Esophagus muscularis mucosa (tissue), 4 donors: ENCODE results near the gene SAMD10. TPM values are rescaled to one million over a fixed set of nuclear protein-coding genes. Genes with fewer than 3 reads are reported as not detected.

Source experiments
- DNase-seq: peaks from one replicate; pipeline ENCODE4 v3.0.0-alpha.2; 2017; ENCODE audit errors: extremely low spot score
- H3K27ac ChIP-seq, 4 donors: fragments of 200-600 bp; sonication (generic); replicated peaks in 1 of 4; 1 replicate in 3 of 4; 2 replicates in 1 of 4; pipeline ENCODE4 v1.5.1; 2016 to 2019; ENCODE audit warnings: mild to moderate bottlenecking in 1 of 4
- H3K27me3 ChIP-seq, 4 donors: fragments of 200-600 bp; sonication (generic); one replicate each; pipeline versions ENCODE4 v1.5.1 to v1.6.0; 2016 to 2019
- H3K36me3 ChIP-seq, 4 donors: fragments of 200-600 bp; sonication (generic); one replicate each; pipeline ENCODE4 v1.5.1; 2016 to 2019
- H3K4me1 ChIP-seq, 4 donors: fragments of 200-600 bp; sonication (generic); one replicate each; pipeline ENCODE4 v1.5.1; 2016 to 2019
- H3K4me3 ChIP-seq, 4 donors: fragments of 200-600 bp; sonication (generic); 1 replicate in 2 of 4; 2 replicates in 2 of 4; pipeline ENCODE4 v1.5.1; 2016 to 2019; ENCODE audit warnings: mild to moderate bottlenecking in 4 of 4, moderate library complexity in 1 of 4
- H3K9me3 ChIP-seq, 4 donors: fragments of 200-600 bp; sonication (generic); 1 replicate in 3 of 4; 2 replicates in 1 of 4; pipeline ENCODE4 v1.5.1; 2016 to 2019
- EP300 ChIP-seq: sonication (generic); formaldehyde crosslinking; IDR thresholded peaks from one replicate; pipeline ENCODE4 v1.6.1; 2017; ENCODE audit warnings: antibody characterized with exemption
- POLR2A ChIP-seq: fragments of 450-650 bp; IDR thresholded peaks from one replicate; pipeline ENCODE4 v1.6.1; 2017; ENCODE audit warnings: antibody characterized with exemption, moderate library complexity, mild to moderate bottlenecking, low read depth
- POLR2AphosphoS5 ChIP-seq, 2 donors: sonication (generic); formaldehyde crosslinking; IDR thresholded peaks; one replicate each; pipeline ENCODE4 v1.6.1; 2017; ENCODE audit warnings: antibody characterized with exemption in 2 of 2
- WGBS: methylation state at CpG from one replicate; pipeline ENCODE4 v1.1.5; 2018; 5-methylcytosine and 5-hydroxymethylcytosine counted together
- intact Hi-C: fragments of 100-400 bp; cut with DNase I; formaldehyde crosslinking; loops from one replicate; pipeline ENCODE4 v1.15.1; 2023
- total RNA-seq, 4 donors: library from RNA; depleted of rRNA; stranded (reverse); fragments of >200 nt; gene quantifications; one replicate each; pipeline versions ENCODE4 v1.1.0 to v1.2.1, GENCODE V29; 2016
- TF ChIP-seq, protein P1 (sequence below), 3 experiments: fragments of 200-600 bp in 2 of 3; fragments of 450-650 bp in 1 of 3; sonication (generic) in 2 of 3; IDR thresholded peaks; one replicate each; pipeline ENCODE4 v1.5.1; 2017 to 2019; ENCODE audit warnings: antibody characterized with exemption in 3 of 3, mild to moderate bottlenecking in 2 of 3, moderate library complexity in 1 of 3

The SAMD10 gene
- total RNA-seq, 4 donors from 2014 or later = 2.1 to 11.7 (median 4.4) TPM

DNA sequence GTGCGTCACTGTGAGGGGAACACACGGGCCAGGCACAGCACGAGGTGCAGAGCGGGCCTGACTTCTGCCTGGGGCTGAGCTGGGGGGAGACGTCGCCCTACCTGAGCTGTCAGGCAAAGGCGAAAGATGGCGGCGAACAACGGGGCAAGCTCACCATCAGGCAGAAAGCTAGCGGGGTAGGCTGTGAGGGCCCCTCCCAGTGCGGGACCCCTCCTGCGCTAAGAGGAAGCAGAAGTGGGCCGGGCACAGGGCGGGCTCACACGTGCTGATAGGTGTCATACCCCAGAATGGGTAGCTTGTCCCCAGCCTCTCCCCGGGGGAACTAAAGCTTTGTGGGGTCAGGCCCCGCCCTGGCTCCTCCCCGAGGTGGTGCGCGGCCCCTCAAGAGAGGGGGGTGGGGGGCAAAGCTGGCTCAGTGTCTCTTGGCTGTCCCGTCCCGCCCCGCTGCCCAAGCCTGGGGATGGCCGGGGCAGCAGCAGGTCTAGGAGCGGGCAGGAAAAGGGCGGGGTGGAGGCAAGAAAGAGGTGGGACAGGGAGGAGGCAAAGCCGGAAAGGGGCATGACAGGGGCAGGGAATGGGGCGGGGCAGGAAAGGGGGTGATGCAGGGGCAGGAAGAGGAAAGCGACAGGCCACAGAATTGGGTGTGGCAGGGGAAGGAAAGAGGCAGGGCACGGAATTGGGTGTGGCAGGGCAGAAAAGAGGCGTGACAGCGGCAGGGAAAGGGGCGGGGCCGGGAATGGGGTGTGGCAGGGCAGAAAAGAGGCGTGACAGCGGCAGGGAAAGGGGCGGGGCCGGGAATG, 38.0 kb downstream of the SAMD10 start:
- Histone ChIP-seq H3K4me1 (peaks cover 25 to 45% (median 31%) of the 10 kb centered on the region in 4 donors), H3K4me3 (no peak overlapping the region), H3K9me3 (no peaks in the 10 kb centered on the region), H3K27ac (peak overlapping the region in 3 of 4 donors; percentile 48 to 71 (median 49)), H3K36me3 (peaks cover 38 to 84% (median 80%) of the 10 kb centered on the region in 4 donors), H3K27me3 (no peaks in the 10 kb centered on the region)
- 68% methylated on average over 37 of the region's 39 CpGs for WGBS
- TF ChIP-seq POLR2AphosphoS5 (IDR thresholded peaks at IDR 0.05) (no peak), EP300 (no peak), POLR2A (no peak)
- TF ChIP-seq, protein P1, sequence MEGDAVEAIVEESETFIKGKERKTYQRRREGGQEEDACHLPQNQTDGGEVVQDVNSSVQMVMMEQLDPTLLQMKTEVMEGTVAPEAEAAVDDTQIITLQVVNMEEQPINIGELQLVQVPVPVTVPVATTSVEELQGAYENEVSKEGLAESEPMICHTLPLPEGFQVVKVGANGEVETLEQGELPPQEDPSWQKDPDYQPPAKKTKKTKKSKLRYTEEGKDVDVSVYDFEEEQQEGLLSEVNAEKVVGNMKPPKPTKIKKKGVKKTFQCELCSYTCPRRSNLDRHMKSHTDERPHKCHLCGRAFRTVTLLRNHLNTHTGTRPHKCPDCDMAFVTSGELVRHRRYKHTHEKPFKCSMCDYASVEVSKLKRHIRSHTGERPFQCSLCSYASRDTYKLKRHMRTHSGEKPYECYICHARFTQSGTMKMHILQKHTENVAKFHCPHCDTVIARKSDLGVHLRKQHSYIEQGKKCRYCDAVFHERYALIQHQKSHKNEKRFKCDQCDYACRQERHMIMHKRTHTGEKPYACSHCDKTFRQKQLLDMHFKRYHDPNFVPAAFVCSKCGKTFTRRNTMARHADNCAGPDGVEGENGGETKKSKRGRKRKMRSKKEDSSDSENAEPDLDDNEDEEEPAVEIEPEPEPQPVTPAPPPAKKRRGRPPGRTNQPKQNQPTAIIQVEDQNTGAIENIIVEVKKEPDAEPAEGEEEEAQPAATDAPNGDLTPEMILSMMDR (IDR thresholded peaks at IDR 0.05) = no peak
- DNase-seq = no peak
- intact Hi-C loops = no loop called here

DNA sequence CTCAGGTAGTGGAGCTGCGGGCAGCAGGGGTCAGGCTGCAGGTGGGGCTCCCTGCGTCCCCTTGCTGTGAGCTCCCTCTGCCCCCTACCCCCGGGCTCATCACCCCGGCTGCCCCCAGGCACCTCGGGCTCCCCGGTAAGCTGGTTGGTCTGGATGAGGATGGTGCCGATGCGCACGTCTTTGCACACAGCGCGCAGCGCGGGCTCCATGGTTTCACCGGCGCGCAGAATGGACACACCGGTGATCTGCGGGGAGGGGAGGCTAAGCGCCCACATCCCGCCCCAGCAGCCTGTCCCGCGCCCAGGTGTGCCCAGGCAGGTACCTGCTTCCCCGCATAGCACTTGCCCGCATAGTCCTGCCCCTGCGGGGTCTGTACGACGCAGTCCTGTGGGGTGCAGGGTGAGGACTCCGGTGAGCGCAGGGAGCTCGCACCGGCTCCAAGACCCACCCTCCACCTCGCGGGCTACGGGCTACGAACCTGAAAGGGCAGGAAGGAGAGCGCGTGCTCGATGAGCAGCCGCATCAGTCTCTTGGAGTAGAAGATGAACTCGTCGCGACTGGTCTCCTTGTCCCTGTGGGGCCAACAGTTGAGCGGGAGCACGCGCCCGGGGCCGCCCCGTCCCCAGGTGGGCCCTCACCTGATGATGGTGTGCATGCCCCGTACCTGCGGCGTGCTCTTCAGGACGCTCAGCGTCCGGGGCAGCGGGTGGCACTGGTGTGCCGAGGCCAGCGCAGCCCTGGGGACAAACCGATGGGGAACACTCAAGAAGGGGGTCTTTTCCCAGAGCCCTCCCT, 38.8 kb downstream of the SAMD10 start:
- H3K27me3 ChIP-seq = no peaks in the 10 kb centered on the region
- no peak for TF ChIP-seq POLR2A
- no peak for TF ChIP-seq EP300
- TF ChIP-seq, protein P1 (IDR thresholded peaks at IDR 0.05) = no peak
- no peak for TF ChIP-seq POLR2AphosphoS5 (IDR thresholded peaks at IDR 0.05)
- no peak for DNase-seq
- H3K9me3 ChIP-seq = no peaks in the 10 kb centered on the region
- 88% methylated on average over 27 of the region's 58 CpGs for WGBS
- H3K4me1 ChIP-seq = peaks cover 24 to 44% (median 25%) of the 10 kb centered on the region in 4 donors
- peak overlapping the region in 3 of 4 donors; percentile 48 to 71 (median 49) for H3K27ac ChIP-seq
- H3K36me3 ChIP-seq = peaks cover 33 to 83% (median 80%) of the 10 kb centered on the region in 4 donors
- intact Hi-C loops = no loop called here
- no peak overlapping the region for H3K4me3 ChIP-seq

DNA sequence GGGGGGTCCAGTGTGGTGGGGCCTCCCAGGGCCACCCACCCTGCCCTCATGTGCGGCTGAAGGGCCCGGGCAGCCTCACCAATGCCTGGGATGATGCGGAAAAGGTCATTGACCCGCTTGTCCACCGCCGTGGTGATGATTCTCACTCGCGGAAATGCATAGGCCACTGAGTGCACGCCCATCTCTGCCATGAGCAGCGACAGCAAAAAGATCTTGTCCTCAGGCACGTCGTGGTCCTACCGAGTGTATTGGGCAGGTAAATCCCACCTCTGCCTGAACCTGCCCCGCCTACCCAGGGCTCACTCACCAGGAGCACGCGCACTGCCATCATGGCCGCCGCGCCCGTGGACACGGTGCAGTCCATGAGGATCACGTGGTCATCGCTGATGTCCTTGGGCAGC, 39.4 kb downstream of the SAMD10 start:
- Histone ChIP-seq H3K4me3 (no peak overlapping the region), H3K4me1 (peaks cover 23 to 44% (median 25%) of the 10 kb centered on the region in 4 donors), H3K36me3 (peaks cover 27 to 83% (median 80%) of the 10 kb centered on the region in 4 donors), H3K9me3 (no peaks in the 10 kb centered on the region), H3K27me3 (no peaks in the 10 kb centered on the region), H3K27ac (no peak overlapping the region)
- no peak for DNase-seq
- intact Hi-C loops = no loop called here
- TF ChIP-seq POLR2A = no peak
- no peak for TF ChIP-seq POLR2AphosphoS5 (IDR thresholded peaks at IDR 0.05)
- TF ChIP-seq, protein P1 (IDR thresholded peaks at IDR 0.05) = no peak
- no peak for TF ChIP-seq EP300
- WGBS = 78% methylated on average over 9 of the region's 23 CpGs

DNA sequence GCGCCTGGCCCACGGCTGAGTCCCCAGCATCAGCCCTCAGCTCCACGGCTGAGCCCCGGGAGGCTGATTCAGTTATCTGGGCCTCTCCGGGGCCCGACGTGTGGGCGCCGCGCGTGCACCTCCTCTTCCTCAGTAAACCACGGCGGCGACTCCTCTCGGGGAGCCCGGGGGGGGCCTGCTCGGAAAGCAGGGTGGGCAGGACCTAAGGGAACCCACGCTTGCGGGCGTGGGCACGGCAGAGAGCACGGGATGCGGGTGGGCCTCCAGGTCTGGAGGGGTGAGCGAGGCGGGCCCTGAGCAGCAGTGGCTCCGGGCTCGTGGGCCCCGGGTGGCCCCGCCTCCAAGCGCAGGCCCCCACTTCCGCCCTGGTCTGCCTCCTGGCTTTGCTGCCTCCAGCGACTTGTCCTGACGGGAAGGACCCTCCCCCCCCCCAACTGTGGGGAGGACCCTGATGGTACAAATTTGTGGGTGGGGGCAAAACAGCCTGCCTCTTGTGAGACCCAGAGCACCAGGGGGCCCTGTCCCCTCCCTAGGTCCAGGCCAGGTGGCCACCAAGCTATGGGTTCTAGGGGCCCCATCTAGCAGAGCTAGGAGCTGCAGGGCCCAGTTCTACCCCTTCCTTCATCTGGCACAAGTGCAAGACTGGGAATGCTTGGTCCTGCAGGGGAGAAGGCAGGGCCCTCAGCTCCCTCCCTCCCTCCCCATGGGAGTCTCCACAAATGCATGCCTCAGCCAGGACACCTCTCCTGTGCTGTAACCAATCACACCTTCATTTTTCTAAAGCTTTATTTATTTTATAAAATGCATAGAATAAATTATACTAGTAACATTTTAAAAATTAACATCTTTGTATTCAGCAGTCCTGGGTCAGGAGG, 40.1 kb downstream of the SAMD10 start:
- H3K4me1 ChIP-seq = peaks cover 18 to 50% (median 24%) of the 10 kb centered on the region in 4 donors
- 94% methylated on average over 10 of the region's 33 CpGs for WGBS
- H3K4me3 ChIP-seq = no peak overlapping the region
- H3K9me3 ChIP-seq = no peaks in the 10 kb centered on the region
- no peaks in the 10 kb centered on the region for H3K27me3 ChIP-seq
- no peak for DNase-seq
- H3K36me3 ChIP-seq = peaks cover 20 to 83% (median 80%) of the 10 kb centered on the region in 4 donors
- no peak overlapping the region for H3K27ac ChIP-seq
- TF ChIP-seq POLR2A (no peak), EP300 (no peak), POLR2AphosphoS5 (IDR thresholded peaks at IDR 0.05) (no peak)
- TF ChIP-seq, protein P1 (IDR thresholded peaks at IDR 0.05) = no peak
- intact Hi-C loops = no loop called here
